WTC11 (cell line): Measurements from ENCODE around the gene CEP68. TPM values are rescaled to one million over a fixed set of nuclear protein-coding genes. Genes with fewer than 3 reads are reported as not detected.

Experiments
- ATAC-seq: fragments of 200-7000 bp; cut with Tn5 transposase; 2 replicates; pipeline ENCODE4 v1.10.0; 2021; ENCODE audit warnings: mild to moderate bottlenecking, moderate library complexity
- CTCF ChIA-PET: fragments of 300-600 bp; sonication (Branson Sonifier 250); formaldehyde crosslinking; loops from one replicate; lab custom pipeline; 2021; ENCODE audit warnings: antibody characterized with exemption; lab: Charles Lee
- POLR2A ChIA-PET: fragments of 350-600 bp; sonication (Branson Sonifier 250); formaldehyde crosslinking; loops from one replicate; lab custom pipeline; 2021; ENCODE audit warnings: antibody characterized with exemption; lab: Charles Lee
- DNase-seq: peaks from one replicate; pipeline ENCODE4 v3.0.0; 2021; ENCODE audit warnings: low spot score
- H3K27ac Mint-ChIP-seq: 2 replicates; pipeline ENCODE4 v1.8.0; 2021; ENCODE audit warnings: mixed read lengths
- H3K27me3 Mint-ChIP-seq: 2 replicates; pipeline ENCODE4 v1.8.0; 2021; ENCODE audit warnings: low read depth, mild to moderate bottlenecking, moderate library complexity, mixed read lengths
- H3K36me3 Mint-ChIP-seq: 2 replicates; pipeline ENCODE4 v1.8.0; 2021; ENCODE audit warnings: mixed read lengths
- H3K4me1 Mint-ChIP-seq: 2 replicates; pipeline ENCODE4 v1.8.0; 2022; ENCODE audit warnings: mixed read lengths
- H3K4me3 Mint-ChIP-seq: 2 replicates; pipeline ENCODE4 v1.8.0; 2021; ENCODE audit warnings: mild to moderate bottlenecking, moderate library complexity, mixed read lengths
- H3K9me3 Mint-ChIP-seq: 2 replicates; pipeline ENCODE4 v1.8.0; 2021; ENCODE audit warnings: mixed read lengths
- AFF4 ChIP-seq: sonication (generic); formaldehyde crosslinking; IDR thresholded peaks from 2 replicates; pipeline ENCODE4 v1.8.1; 2023; ENCODE audit warnings: mild to moderate bottlenecking, missing genetic modification reagents, borderline replicate concordance
- EMX1 ChIP-seq: fragments of 250-450 bp; sonication (Bioruptor Pico); IDR thresholded peaks from 2 replicates; pipeline ENCODE4 v1.8.0; 2021; ENCODE audit warnings: mild to moderate bottlenecking
- ERG ChIP-seq: fragments of 250-450 bp; sonication (Bioruptor Pico); IDR thresholded peaks from 2 replicates; pipeline ENCODE4 v1.8.0; 2021; ENCODE audit warnings: mild to moderate bottlenecking
- FOXP1 ChIP-seq: sonication (generic); formaldehyde crosslinking; IDR thresholded peaks from 2 replicates; pipeline ENCODE4 v1.8.0; 2022; ENCODE audit warnings: missing genetic modification reagents, mild to moderate bottlenecking, moderate library complexity, borderline replicate concordance
- JUN ChIP-seq: sonication (generic); formaldehyde crosslinking; IDR thresholded peaks from 2 replicates; pipeline ENCODE4 v1.8.0; 2023; ENCODE audit warnings: mild to moderate bottlenecking, missing genetic modification reagents
- NFYB ChIP-seq: sonication (generic); formaldehyde crosslinking; conservative IDR thresholded peaks from 2 replicates; pipeline ENCODE4 v1.8.0; 2022; ENCODE audit warnings: low read depth, missing genetic modification reagents
- NR2C2 ChIP-seq: sonication (generic); formaldehyde crosslinking; IDR thresholded peaks from 2 replicates; pipeline ENCODE4 v1.8.0; 2022; ENCODE audit warnings: mild to moderate bottlenecking, missing genetic modification reagents
- OVOL2 ChIP-seq: fragments of 250-450 bp; sonication (Bioruptor Pico); IDR thresholded peaks from 2 replicates; pipeline ENCODE4 v1.9.0; 2021; ENCODE audit warnings: mild to moderate bottlenecking, borderline replicate concordance
- PREB ChIP-seq: sonication (generic); formaldehyde crosslinking; IDR thresholded peaks from 2 replicates; pipeline ENCODE4 v1.8.1; 2022; ENCODE audit warnings: mild to moderate bottlenecking, missing genetic modification reagents, moderate library complexity, borderline replicate concordance
- SMAD4 ChIP-seq: sonication (generic); formaldehyde crosslinking; IDR thresholded peaks from 2 replicates; pipeline ENCODE4 v1.8.0; 2022; ENCODE audit warnings: mild to moderate bottlenecking, missing genetic modification reagents
- SOX15 ChIP-seq: fragments of 250-450 bp; sonication (Bioruptor Pico); IDR thresholded peaks from 2 replicates; pipeline ENCODE4 v1.9.0; 2021; ENCODE audit warnings: mild to moderate bottlenecking
- TEAD1 ChIP-seq: sonication (generic); formaldehyde crosslinking; IDR thresholded peaks from 2 replicates; pipeline ENCODE4 v1.8.0; 2022; ENCODE audit warnings: mild to moderate bottlenecking, missing genetic modification reagents
- TP53 ChIP-seq: sonication (generic); formaldehyde crosslinking; IDR thresholded peaks from 2 replicates; pipeline ENCODE4 v1.8.1; 2023; ENCODE audit warnings: mild to moderate bottlenecking, missing genetic modification reagents
- USF2 ChIP-seq: sonication (generic); formaldehyde crosslinking; IDR thresholded peaks from 2 replicates; pipeline ENCODE4 v1.8.1; 2023; ENCODE audit warnings: mild to moderate bottlenecking, missing genetic modification reagents, moderate library complexity
- ZNF219 ChIP-seq: sonication (generic); formaldehyde crosslinking; IDR thresholded peaks from 2 replicates; pipeline ENCODE4 v1.8.0; 2023; ENCODE audit warnings: missing genetic modification reagents, mild to moderate bottlenecking, borderline replicate concordance
- ZNF317 ChIP-seq: sonication (generic); formaldehyde crosslinking; IDR thresholded peaks from 2 replicates; pipeline ENCODE4 v1.8.1; 2023; ENCODE audit warnings: low read depth, mild to moderate bottlenecking, moderate library complexity, missing genetic modification reagents, borderline replicate concordance
- ZNF671 ChIP-seq: fragments of 250-450 bp; sonication (Bioruptor Pico); IDR thresholded peaks from 2 replicates; pipeline ENCODE4 v1.8.0; 2021; ENCODE audit warnings: mild to moderate bottlenecking
- total RNA-seq: library from RNA; stranded (reverse); gene quantifications from 3 replicates; pipeline ENCODE4 v1.2.3, GENCODE V29; 2021
- TF ChIP-seq, protein P1 (sequence below): sonication (generic); formaldehyde crosslinking; IDR thresholded peaks from 2 replicates; pipeline ENCODE4 v1.8.0; 2022; ENCODE audit warnings: mild to moderate bottlenecking, missing genetic modification reagents
- TF ChIP-seq, protein P2 (sequence below): sonication (generic); formaldehyde crosslinking; IDR thresholded peaks from 2 replicates; pipeline ENCODE4 v1.8.0; 2022; ENCODE audit warnings: mild to moderate bottlenecking, missing genetic modification reagents
- TF ChIP-seq, protein P3 (sequence below): sonication (generic); formaldehyde crosslinking; IDR thresholded peaks from 2 replicates; pipeline ENCODE4 v1.8.1; 2022; ENCODE audit warnings: low read depth, mild to moderate bottlenecking, moderate library complexity, missing genetic modification reagents, borderline replicate concordance

Gene CEP68
- total RNA-seq, 1 experiment from 2014 or later = 16.7 TPM

- TF ChIP-seq NR2C2 = no peak
- no peak for TF ChIP-seq JUN
These were observed 37.0 kb downstream of the CEP68 start (continued) for GRCh38 chr2:65093211-65093610.

DNA sequence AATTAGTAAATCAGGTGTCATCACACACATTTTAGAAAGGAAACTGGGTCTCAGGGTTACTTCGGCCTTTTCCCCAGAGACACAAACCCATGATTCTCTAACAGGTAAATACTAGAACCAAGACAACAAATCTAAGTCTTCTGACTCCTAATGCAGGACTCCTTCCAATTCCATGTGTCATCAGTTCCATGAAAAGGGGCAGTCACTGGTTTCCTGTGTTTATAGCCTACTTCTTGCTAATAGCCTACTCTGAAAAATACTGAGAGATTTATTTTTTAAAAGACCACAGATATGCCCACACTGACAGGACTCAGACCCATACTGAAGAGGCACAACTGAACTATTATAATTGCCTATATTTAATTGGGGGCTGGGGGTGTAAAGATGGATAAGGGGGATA lies 40.7 kb downstream of the CEP68 start:
- peaks cover 43% of the 10 kb centered on the region for H3K36me3 Mint-ChIP-seq
- no peak overlapping the region for H3K27ac Mint-ChIP-seq
- CTCF ChIA-PET = no interaction called here
- DNase-seq (no peak), ATAC-seq (no peak)
- H3K9me3 Mint-ChIP-seq = no peaks in the 10 kb centered on the region
- TF ChIP-seq ERG (CRISPR knock-in tag) = no peak
- TF ChIP-seq SMAD4 (CRISPR knock-in tag) = no peak
- TF ChIP-seq USF2 (CRISPR knock-in tag) = no peak
- no peak for TF ChIP-seq ZNF671 (CRISPR knock-in tag)
- no peak for TF ChIP-seq EMX1
- TF ChIP-seq, protein P1, sequence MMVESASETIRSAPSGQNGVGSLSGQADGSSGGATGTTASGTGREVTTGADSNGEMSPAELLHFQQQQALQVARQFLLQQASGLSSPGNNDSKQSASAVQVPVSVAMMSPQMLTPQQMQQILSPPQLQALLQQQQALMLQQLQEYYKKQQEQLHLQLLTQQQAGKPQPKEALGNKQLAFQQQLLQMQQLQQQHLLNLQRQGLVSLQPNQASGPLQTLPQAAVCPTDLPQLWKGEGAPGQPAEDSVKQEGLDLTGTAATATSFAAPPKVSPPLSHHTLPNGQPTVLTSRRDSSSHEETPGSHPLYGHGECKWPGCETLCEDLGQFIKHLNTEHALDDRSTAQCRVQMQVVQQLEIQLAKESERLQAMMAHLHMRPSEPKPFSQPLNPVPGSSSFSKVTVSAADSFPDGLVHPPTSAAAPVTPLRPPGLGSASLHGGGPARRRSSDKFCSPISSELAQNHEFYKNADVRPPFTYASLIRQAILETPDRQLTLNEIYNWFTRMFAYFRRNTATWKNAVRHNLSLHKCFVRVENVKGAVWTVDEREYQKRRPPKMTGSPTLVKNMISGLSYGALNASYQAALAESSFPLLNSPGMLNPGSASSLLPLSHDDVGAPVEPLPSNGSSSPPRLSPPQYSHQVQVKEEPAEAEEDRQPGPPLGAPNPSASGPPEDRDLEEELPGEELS = no peak
- no peak for TF ChIP-seq SOX15
- TF ChIP-seq FOXP1 (CRISPR knock-in tag) = no peak
- TF ChIP-seq, protein P2, sequence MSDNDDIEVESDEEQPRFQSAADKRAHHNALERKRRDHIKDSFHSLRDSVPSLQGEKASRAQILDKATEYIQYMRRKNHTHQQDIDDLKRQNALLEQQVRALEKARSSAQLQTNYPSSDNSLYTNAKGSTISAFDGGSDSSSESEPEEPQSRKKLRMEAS (CRISPR knock-in tag) = no peak
- no peak for TF ChIP-seq PREB (CRISPR knock-in tag)
- TF ChIP-seq NFYB = no peak
- no peak for TF ChIP-seq ZNF219 (CRISPR knock-in tag)
- TF ChIP-seq ZNF317 (CRISPR knock-in tag) = no peak
- TF ChIP-seq, protein P3, sequence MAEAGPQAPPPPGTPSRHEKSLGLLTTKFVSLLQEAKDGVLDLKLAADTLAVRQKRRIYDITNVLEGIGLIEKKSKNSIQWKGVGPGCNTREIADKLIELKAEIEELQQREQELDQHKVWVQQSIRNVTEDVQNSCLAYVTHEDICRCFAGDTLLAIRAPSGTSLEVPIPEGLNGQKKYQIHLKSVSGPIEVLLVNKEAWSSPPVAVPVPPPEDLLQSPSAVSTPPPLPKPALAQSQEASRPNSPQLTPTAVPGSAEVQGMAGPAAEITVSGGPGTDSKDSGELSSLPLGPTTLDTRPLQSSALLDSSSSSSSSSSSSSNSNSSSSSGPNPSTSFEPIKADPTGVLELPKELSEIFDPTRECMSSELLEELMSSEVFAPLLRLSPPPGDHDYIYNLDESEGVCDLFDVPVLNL (CRISPR knock-in tag) = no peak
- no peak for TF ChIP-seq OVOL2 (CRISPR knock-in tag)
- TF ChIP-seq TEAD1 (CRISPR knock-in tag) = no peak
- no peak for TF ChIP-seq TP53 (CRISPR knock-in tag)
- TF ChIP-seq AFF4 (CRISPR knock-in tag) = no peak
- no peaks in the 10 kb centered on the region for H3K4me1 Mint-ChIP-seq
- H3K27me3 Mint-ChIP-seq = no peaks in the 10 kb centered on the region
- H3K4me3 Mint-ChIP-seq = no peak overlapping the region
- POLR2A ChIA-PET = no interaction called here
